DMS79 treated with DMSO at 0.1 percent for 48 hours (cell line): ENCODE results near the gene DLG2.

Experiments used
- DNase-seq: peaks from one replicate; lab custom pipeline; 2025; lab: John Stamatoyannopoulos, UW

DLG2 gene

DNA sequence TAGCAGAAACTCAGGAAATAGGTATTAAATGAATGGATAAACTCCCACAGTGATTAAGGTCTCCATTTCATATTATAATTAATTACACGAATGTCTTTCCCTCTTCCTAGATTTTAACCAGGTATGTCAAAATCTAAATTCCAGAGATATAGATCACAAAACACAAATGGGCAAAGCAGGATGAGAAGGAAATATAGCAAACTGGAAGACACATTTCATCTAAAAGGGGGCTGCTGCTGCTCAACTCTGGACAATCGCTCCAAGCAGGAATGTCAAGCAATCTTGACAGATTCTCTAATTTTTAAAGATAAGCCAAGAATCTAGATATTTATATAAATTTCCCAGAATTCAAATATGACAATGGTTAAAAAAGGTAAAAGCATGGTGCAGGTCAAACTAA, 1786.8 kb downstream of the DLG2 start:
- DNase-seq, result no peak

GRCh38 chr11:83836883-83837654, 1790.1 kb downstream of the DLG2 start:
- DNase-seq, result no peak

GRCh38 chr11:83836065-83836464, 1791.1 kb downstream of the DLG2 start:
- DNase-seq, result no peak

GRCh38 chr11:83835423-83835822, 1791.7 kb downstream of the DLG2 start:
- no peak for DNase-seq

GRCh38 chr11:83831929-83832328, 1795.2 kb downstream of the DLG2 start:
- DNase-seq, result no peak

DNA sequence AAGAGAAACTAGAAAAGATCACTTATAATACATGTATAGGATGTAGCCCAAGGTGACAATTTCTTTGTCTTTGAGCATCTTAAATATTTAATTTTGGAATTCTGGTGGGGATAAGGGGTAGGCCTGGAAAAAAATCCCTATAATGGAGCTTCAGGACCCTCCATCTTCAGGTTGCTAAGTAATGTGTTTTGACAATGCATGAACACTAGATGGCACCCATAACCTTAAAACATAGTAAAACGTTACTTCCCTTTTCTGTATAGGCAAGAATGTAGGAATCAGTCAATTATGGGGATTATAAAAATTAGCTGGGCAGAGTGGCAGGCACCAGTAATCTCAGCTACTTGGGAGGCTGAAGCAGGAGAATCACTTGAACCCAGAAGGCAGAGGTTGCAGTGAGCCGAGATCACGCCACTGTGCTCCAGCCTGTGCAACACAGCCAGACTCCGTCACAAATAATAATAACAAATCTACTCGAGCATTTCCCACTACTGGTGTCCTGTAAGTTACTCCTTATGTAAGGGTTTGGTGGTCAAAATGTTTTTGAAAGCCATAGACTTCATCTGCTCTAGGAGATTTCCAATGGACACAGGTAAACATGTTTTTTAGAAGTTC, 1799.1 kb downstream of the DLG2 start:
- DNase-seq, result no peak

DNA sequence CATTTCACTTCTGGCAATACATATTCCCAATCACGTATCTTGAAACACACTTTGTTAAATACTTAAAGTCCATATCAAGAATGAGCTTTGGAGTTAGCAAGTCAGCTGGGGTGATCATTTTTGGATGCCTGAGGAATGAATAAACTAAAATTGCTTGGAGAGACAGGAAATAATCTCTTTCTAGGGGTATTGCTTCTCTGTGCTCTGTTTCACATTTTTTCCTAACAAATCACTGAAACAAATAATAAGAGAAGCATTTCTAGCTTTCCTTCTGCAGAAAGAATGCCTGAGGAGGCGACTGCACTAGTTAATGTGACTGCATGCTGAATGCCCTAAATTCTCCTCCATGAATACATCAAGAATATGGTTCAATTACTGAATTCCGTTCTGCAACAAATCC, 1799.6 kb downstream of the DLG2 start:
- DNase-seq, result no peak

DNA sequence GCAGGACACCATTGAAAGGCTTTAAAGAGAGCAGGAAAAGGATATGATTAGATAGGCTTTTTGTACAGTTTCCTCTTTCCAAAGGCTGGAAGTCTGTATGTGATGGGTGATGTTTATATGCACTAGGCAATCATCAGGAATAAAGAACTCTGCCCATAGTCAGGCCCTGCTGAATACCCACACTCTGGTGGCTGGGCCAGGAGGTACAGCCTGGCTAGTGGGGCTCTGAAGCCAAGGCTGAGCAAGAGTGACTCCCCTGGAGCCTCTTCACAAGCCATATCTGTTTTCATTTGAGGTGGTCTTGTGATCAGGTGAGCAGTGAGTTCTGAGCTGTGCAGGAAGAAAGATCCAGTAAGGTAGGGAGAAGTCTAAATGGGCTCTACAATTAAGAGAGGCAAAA, 1801.1 kb downstream of the DLG2 start:
- DNase-seq, result no peak

- DNase-seq, result no peak
Observed at GRCh38 chr11:83823461-83824025, 1803.6 kb downstream of the DLG2 start.

GRCh38 chr11:83819931-83820549, 1807.1 kb downstream of the DLG2 start:
- peak; percentile 23 for DNase-seq

DNA sequence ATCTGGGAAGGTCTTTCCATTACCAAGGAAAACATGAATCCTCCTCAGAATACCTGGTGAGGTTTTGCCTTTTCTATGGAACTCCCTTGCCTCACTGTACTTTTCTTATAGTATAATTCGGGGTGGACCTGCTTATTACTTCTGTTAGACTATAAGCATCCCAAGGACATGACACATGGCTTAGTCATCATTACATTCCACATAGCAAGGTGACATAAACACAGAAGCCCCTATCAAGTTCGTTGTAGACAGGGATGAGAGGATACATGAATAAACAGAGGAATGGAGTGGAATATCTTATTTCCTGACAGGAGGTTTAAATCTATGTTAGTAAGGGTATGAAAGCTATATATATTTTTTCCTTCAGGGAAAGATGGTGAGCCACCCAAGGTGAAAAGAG, 1808.8 kb downstream of the DLG2 start:
- no peak for DNase-seq

- no peak for DNase-seq
Observed at GRCh38 chr11:83816572-83817187, 1810.5 kb downstream of the DLG2 start.

GRCh38 chr11:83815736-83816135, 1811.4 kb downstream of the DLG2 start:
- no peak for DNase-seq

GRCh38 chr11:83813296-83813695, 1813.8 kb downstream of the DLG2 start:
- DNase-seq, result no peak

DNA sequence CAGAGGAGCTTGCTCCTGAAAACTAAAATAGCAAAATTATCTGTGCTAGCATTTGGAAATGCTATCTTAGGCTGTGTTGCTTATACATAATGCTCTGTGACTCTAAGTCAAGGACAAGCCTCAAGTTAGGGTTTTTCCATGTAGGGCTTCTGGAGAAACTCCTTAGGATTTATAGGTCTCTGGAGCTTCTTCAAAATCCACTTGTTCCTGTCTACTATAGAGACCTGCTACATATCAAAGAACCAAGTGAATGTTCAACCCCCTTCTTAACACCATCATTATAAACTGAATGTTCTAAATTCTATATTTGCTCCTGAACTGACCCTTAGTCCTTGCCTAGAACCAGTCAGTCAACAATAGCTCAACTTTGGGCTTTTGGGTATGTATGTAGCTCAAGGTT, 1817.9 kb downstream of the DLG2 start:
- no peak for DNase-seq

DNA sequence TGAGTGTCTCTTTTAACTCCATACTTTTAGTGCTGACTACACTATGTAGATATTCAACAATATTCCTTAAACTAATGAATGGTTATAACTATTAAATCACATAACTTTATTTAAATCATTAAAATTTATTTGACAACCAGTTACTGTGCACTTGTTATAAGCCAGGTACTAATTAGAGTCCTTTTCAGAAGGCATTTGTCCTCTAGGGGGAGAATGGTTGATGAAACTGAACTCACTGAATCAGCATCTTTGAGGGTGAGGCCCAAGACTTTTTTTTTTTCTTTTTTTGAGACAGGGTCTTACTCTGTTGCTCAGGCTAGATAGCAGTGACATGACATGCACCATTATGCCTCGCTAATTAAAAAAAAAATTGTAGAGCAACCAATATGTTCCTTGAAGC, 1825.3 kb downstream of the DLG2 start:
- no peak for DNase-seq

DNA sequence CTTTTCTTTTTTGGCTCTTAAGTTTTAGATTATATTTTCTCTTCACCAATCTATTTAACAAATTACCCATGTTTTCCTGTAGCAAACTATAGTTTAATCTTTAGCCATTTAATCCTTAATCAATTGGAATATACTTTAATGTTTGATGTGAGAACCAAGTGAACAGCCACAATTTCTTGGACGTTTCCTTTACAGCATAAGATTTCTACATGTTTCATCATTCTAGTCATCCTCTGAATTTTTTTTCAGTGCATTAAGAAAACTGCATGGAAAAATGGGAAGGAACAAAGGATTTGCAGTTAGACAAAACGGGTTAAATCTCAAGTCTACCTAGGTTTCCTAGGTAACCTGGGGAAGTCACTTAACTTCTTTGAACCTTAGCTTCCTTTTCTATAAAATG, 1833.8 kb downstream of the DLG2 start:
- DNase-seq, result no peak

DNA sequence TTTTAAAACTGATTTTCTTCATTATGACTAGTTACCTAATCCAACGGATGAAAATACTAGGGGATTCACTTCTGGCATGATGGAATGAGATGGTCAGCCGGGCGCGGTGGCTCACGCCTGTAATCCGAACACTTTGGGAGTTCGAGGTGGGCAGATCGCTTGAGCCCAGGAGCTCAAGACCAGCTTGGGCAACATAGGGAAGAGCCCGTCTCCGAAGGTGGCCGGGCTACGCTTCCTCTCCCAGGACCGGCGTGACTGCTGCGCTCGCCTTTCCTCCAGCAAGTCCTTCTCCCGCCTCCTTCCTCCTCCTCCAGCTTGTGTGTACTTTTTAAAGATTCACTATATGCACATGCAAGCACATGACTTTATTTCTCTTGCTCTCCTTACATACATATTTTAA, 1835.6 kb downstream of the DLG2 start:
- no peak for DNase-seq

DNA sequence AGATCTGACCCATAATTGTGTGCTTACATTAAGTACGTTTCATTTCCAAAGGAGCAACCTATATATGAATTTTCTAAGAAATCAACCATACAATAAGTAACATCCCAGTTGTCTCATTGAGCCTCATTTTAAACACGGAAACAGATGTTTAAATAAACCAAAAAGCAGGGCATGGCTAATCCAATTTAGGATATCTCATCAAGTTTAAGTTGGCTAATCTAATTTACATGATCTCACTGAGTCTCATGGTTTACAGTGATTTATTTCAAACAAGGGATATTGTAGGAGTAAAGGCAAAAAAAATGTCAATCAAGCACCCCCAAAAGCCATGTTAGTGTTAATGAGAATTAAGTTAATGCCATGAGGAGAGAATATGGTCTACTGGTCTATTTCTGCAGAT, 1841.2 kb downstream of the DLG2 start:
- no peak for DNase-seq

DNA sequence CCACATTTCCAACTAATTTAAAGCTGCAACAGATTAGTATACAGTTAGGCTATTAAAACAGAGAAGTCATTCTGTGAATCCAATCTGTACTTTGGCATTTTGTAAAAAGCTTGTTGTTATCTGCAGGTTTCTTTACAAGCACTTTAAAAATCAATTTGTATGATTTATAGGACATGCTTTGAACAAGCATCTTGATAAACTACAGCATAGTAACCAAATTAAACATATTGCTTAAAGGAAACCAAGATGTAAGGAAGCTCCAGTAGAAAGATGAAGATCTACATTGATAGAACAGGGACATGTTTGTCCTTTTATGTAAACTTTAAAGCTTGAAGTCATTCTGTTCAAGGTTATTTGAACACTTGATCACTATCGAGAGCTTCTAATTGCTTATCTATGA, 1842.7 kb downstream of the DLG2 start:
- DNase-seq, result no peak

GRCh38 chr11:83782329-83782728, 1844.8 kb downstream of the DLG2 start:
- no peak for DNase-seq

- no peak for DNase-seq
Observed at GRCh38 chr11:83779876-83780275, 1847.3 kb downstream of the DLG2 start.

GRCh38 chr11:83778596-83778995, 1848.5 kb downstream of the DLG2 start:
- DNase-seq, result no peak
